GM12873 (cell line): ENCODE data around the gene C10orf90.

Source experiments
- CTCF ChIP-seq: IDR thresholded peaks from 2 replicates; pipeline ENCODE4 v1.5.1; 2012; ENCODE audit warnings: low read depth, mild to moderate bottlenecking, moderate library complexity, low read length, control low read depth; ENCODE audit not compliant: insufficient read depth; ENCODE audit errors: missing control alignments

The C10orf90 gene

DNA sequence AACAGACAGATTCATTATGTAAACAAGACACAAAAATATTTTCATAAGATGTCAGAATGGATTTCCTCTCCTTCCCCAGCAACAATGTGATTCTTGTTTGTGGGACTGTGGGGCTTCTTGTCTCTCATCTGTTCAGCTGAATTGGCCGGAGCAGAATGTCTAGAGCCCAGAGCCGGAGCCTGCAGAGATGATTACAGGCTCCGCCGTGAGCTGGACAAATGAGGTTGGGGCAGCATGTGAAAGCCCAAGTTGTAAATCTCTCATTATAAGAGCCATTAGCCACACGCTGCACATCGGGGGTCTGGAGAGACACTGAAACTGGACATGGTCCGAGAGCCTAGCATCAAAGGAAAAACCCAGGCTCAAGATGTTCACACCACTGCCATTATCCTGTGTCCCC lies 145.2 kb downstream of the C10orf90 start:
- TF ChIP-seq CTCF = no peak

DNA sequence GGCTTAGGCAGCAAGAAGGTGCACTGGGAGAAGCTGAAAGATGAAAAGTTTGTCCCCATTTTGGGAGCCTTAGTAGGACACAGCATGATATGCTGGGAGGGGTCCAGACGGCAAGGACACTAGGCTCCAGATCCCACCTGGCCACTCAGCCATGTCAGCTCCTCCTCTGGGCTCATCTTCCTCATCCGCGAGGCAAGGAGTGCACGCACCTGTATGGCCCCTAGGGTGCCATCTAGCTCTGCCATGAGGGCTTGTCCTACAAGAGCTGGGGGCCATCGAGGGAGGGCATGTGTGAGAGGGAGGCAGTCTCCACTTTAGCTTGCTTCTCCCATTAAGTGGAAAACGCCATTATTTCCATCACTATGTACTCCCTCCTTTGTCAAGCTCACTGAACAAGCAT lies 146.0 kb downstream of the C10orf90 start:
- TF ChIP-seq CTCF = no peak

GRCh38 chr10:126523071-126523470 lies 147.4 kb downstream of the C10orf90 start:
- no peak for TF ChIP-seq CTCF

DNA sequence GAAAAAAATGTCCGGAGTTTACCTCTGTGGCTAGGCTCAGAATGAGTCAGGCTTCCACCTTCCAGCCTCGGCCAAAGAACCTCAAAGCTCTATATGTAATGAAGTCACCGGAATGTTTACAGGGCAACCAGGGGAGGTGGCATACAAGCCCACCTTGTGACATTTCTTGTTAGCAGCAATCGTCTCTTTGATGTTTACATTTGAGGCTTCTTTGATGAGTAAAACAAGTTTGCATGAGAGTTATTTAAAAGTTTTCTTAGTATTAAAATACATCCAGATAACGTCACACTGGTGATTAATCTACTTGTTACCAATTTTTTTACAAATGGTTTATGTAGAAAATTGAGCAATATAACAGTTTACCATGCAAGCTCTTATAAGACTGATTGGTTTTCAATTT lies 149.1 kb downstream of the C10orf90 start:
- no peak for TF ChIP-seq CTCF

- peak; percentile 2 for TF ChIP-seq CTCF
Observed at GRCh38 chr10:126520751-126521317, 149.7 kb downstream of the C10orf90 start.

GRCh38 chr10:126519992-126520391 lies 150.5 kb downstream of the C10orf90 start:
- TF ChIP-seq CTCF = no peak

- TF ChIP-seq CTCF = no peak
Observed at GRCh38 chr10:126519185-126519584, 151.3 kb downstream of the C10orf90 start.
